PC-9 (cell line): ENCODE measurements around the gene LEFTY2. TPM values are rescaled to one million over a fixed set of nuclear protein-coding genes. Genes with fewer than 3 reads are reported as not detected.
A peak's percentile ranks its signal among the peaks of the same experiment; 100 is the strongest.

Experiments
- BruUV-seq: library from RNA; stranded (reverse); fragments of 400-500 nt; replicated peaks from 2 replicates; lab custom pipeline; 2021; lab: Mats Ljungman, UMichigan
- CTCF ChIA-PET: fragments of 300-600 bp; sonication (Branson Sonifier 250); formaldehyde crosslinking; loops from one replicate; lab custom pipeline; 2022; ENCODE audit warnings: antibody characterized with exemption; lab: Charles Lee
- POLR2A ChIA-PET: fragments of 300-600 bp; sonication (Branson Sonifier 250); formaldehyde crosslinking; loops from one replicate; lab custom pipeline; 2022; ENCODE audit warnings: antibody characterized with exemption; ENCODE audit not compliant: unreplicated experiment; lab: Charles Lee
- DNase-seq, 2 experiments: peaks; one replicate each; pipeline versions ENCODE4 v3.0.0 to v3.0.0-alpha.2; 2015 to 2022; ENCODE audit warnings: mixed read lengths in 1 of 2
- H2AFZ ChIP-seq: fragments of 200-600 bp; sonication (generic); 2 replicates; pipeline ENCODE4 v1.8.1; 2017; ENCODE audit warnings: antibody characterized with exemption
- H3F3A ChIP-seq: fragments of 200-600 bp; sonication (generic); 2 replicates; pipeline ENCODE4 v1.8.1; 2017; ENCODE audit warnings: antibody characterized with exemption, mild to moderate bottlenecking, low read depth; ENCODE audit not compliant: insufficient read depth
- H3K27ac ChIP-seq: fragments of 200-600 bp; sonication (generic); 2 replicates; pipeline ENCODE4 v1.6.1; 2016; ENCODE audit warnings: mixed run types
- H3K27me3 ChIP-seq: fragments of 200-600 bp; sonication (generic); 2 replicates; pipeline ENCODE4 v1.6.1; 2016; ENCODE audit warnings: low read depth, mixed run types; ENCODE audit not compliant: insufficient read depth
- H3K36me3 ChIP-seq: fragments of 200-600 bp; sonication (generic); 2 replicates; pipeline ENCODE4 v1.6.1; 2016; ENCODE audit warnings: low read depth, mixed run types
- H3K4me1 ChIP-seq: fragments of 200-600 bp; sonication (generic); replicated peaks from 2 replicates; pipeline ENCODE4 v1.6.1; 2016; ENCODE audit warnings: mixed run types; ENCODE audit not compliant: insufficient read depth
- H3K4me2 ChIP-seq: fragments of 200-600 bp; sonication (generic); 2 replicates; pipeline ENCODE4 v1.6.1; 2017; ENCODE audit warnings: mixed run types
- H3K4me3 ChIP-seq: fragments of 200-600 bp; sonication (generic); 2 replicates; pipeline ENCODE4 v1.6.1; 2016; ENCODE audit warnings: mixed run types
- H3K79me2 ChIP-seq: fragments of 200-600 bp; sonication (generic); 2 replicates; pipeline ENCODE4 v1.6.1; 2017; ENCODE audit warnings: low read depth, mixed run types
- H3K9me2 ChIP-seq: fragments of 200-600 bp; sonication (generic); 2 replicates; pipeline ENCODE4 v1.8.1; 2017; ENCODE audit warnings: mild to moderate bottlenecking; ENCODE audit not compliant: insufficient read depth
- H3K9me3 ChIP-seq: fragments of 200-600 bp; sonication (generic); 2 replicates; pipeline ENCODE4 v1.8.1; 2016; ENCODE audit warnings: low read depth; ENCODE audit not compliant: insufficient read depth
- H4K20me1 ChIP-seq: fragments of 200-600 bp; sonication (generic); 2 replicates; pipeline ENCODE4 v1.8.1; 2017; ENCODE audit not compliant: insufficient read depth
- EZH2 ChIP-seq: fragments of 200-600 bp; sonication (generic); IDR thresholded peaks from 2 replicates; pipeline ENCODE4 v1.8.0; 2017; ENCODE audit warnings: antibody characterized with exemption, low read depth
- intact Hi-C: fragments of 100-400 bp; cut with micrococcal nuclease; formaldehyde crosslinking; loops from one replicate; pipeline ENCODE4 v1.10.0; 2022; ENCODE audit not compliant: unreplicated experiment
- microRNA-seq: library from miRNA; unstranded; fragments of <30 nt; microRNA quantifications from one replicate; pipeline ENCODE4 v1.2.0, GENCODE V29; 2021; ENCODE audit warnings: borderline number of aligned reads, borderline replicate concordance
- total RNA-seq: library from RNA; stranded (reverse); gene quantifications from 2 replicates; pipeline ENCODE4 v1.2.3, GENCODE V29; 2021
- TF ChIP-seq, protein P1 (sequence below): fragments of 200-600 bp; sonication (generic); conservative IDR thresholded peaks from 2 replicates; pipeline ENCODE4 v1.6.1; 2017; ENCODE audit warnings: mixed run types, antibody characterized with exemption, mild to moderate bottlenecking, moderate library complexity

Gene LEFTY2
- total RNA-seq, 1 experiment from 2014 or later: not detected

DNA sequence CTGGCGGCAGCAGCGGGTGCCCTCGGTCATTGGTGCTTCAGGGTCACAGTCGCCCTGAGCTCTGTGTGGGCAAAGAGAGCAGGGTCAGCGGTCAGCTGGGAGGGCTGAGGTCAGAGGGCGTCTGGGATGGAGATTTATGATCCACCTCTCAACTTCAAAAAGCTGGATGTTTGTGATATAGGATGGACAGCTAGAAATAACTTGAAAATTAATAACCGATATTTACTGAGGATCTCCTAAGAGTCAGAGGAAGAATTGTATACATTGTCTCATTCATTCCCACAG lies 54.0 kb downstream of the LEFTY2 start:
- Histone ChIP-seq H3K4me1 (peaks cover 18% of the 10 kb centered on the region), H3K9me2 (no peaks in the 10 kb centered on the region), H3K79me2 (peaks cover 7% of the 10 kb centered on the region), H2AFZ (no peak overlapping the region), H3K36me3 (no peaks in the 10 kb centered on the region), H4K20me1 (no peaks in the 10 kb centered on the region), H3F3A (peaks cover 18% of the 10 kb centered on the region; the same call in 1 of the 2 replicates), H3K4me3 (no peak overlapping the region), H3K27me3 (no peaks in the 10 kb centered on the region), H3K27ac (no peak overlapping the region), H3K4me2 (no peak overlapping the region), H3K9me3 (no peaks in the 10 kb centered on the region)
- no peak for DNase-seq
- intact Hi-C loops: no loop called here
- no TSS peak for BruUV-seq
- CTCF ChIA-PET: no interaction called here
- TF ChIP-seq EZH2: no peak
- TF ChIP-seq, protein P1, sequence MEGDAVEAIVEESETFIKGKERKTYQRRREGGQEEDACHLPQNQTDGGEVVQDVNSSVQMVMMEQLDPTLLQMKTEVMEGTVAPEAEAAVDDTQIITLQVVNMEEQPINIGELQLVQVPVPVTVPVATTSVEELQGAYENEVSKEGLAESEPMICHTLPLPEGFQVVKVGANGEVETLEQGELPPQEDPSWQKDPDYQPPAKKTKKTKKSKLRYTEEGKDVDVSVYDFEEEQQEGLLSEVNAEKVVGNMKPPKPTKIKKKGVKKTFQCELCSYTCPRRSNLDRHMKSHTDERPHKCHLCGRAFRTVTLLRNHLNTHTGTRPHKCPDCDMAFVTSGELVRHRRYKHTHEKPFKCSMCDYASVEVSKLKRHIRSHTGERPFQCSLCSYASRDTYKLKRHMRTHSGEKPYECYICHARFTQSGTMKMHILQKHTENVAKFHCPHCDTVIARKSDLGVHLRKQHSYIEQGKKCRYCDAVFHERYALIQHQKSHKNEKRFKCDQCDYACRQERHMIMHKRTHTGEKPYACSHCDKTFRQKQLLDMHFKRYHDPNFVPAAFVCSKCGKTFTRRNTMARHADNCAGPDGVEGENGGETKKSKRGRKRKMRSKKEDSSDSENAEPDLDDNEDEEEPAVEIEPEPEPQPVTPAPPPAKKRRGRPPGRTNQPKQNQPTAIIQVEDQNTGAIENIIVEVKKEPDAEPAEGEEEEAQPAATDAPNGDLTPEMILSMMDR: no peak
- POLR2A ChIA-PET: interaction anchor here (0.6 kb wide), 1 partner anchor 33 kb away, joined by 6 read pairs; no protein-coding TSS in a partner anchor

Small RNA genes lying within 50 kb of the gene (microRNA-seq; reads per million reads assigned to microRNA genes)
- 8.1 reads per million, percentile 9 among the genes with 10 or more reads in this experiment for gene MIR6741

Other genes with a start within 250 kb of the LEFTY2 start
- 291 and 406 TPM in 2 replicates for gene SRP9, start 163.4 kb downstream of the LEFTY2 start, total RNA-seq
- 288 and 313 TPM in 2 replicates for gene EPHX1, start 131.1 kb downstream of the LEFTY2 start, total RNA-seq
- gene TMEM63A, start 58.8 kb downstream of the LEFTY2 start, total RNA-seq: 115 and 126 TPM in 2 replicates
- gene LEFTY1, start 52.1 kb downstream of the LEFTY2 start, total RNA-seq: not detected in 2 replicates
- 100 and 112 TPM in 2 replicates for gene PYCR2, start 17.0 kb downstream of the LEFTY2 start, total RNA-seq
- 16.0 and 17.3 TPM in 2 replicates for gene SDE2, start 58.1 kb upstream of the LEFTY2 start, total RNA-seq
- 404 and 584 TPM in 2 replicates for gene H3-3A, start 121.5 kb upstream of the LEFTY2 start, total RNA-seq
- 39.3 and 46.4 TPM in 2 replicates for gene ACBD3, start 245.5 kb upstream of the LEFTY2 start, total RNA-seq